Liver (tissue), 9 donors: ENCODE measurements around the gene FAM221B. TPM values are rescaled to one million over a fixed set of nuclear protein-coding genes. Genes with fewer than 3 reads are reported as not detected.

ENCODE experiments used
- DNase-seq: peaks from one replicate; pipeline ENCODE4 v3.0.0-alpha.2; 2017; ENCODE audit warnings: low spot score
- H3K27ac ChIP-seq, 2 donors: one replicate each; pipeline ENCODE4 v1.7.0; 2013; ENCODE audit warnings: inconsistent platforms in 2 of 2, low read length in 2 of 2, control low read depth in 1 of 2, low read depth in 1 of 2, mild to moderate bottlenecking in 1 of 2
- H3K27me3 ChIP-seq, 4 donors: one replicate each; pipeline versions ENCODE4 v1.6.1 to v1.7.0; 2013; ENCODE audit warnings: low read length in 3 of 4, inconsistent platforms in 1 of 4, mild to moderate bottlenecking in 1 of 4, moderate library complexity in 1 of 4; ENCODE audit not compliant: control insufficient read depth in 4 of 4, insufficient read depth in 4 of 4
- H3K36me3 ChIP-seq, 4 donors: one replicate each; pipeline versions ENCODE4 v1.6.1 to v1.7.0; 2013; ENCODE audit warnings: low read length in 3 of 4, mild to moderate bottlenecking in 3 of 4, low read depth in 1 of 4, moderate library complexity in 1 of 4; ENCODE audit not compliant: control insufficient read depth in 4 of 4, insufficient read depth in 3 of 4
- H3K4me1 ChIP-seq, 4 donors: one replicate each; pipeline versions ENCODE4 v1.6.1 to v1.7.0; 2013; ENCODE audit warnings: low read length in 3 of 4, mild to moderate bottlenecking in 3 of 4, moderate library complexity in 1 of 4; ENCODE audit not compliant: control insufficient read depth in 4 of 4, insufficient read depth in 4 of 4
- H3K4me3 ChIP-seq, 3 donors: one replicate each; pipeline versions ENCODE4 v1.6.1 to v1.7.0; 2013; ENCODE audit warnings: low read length in 3 of 3, control low read depth in 1 of 3, low read depth in 1 of 3, mild to moderate bottlenecking in 1 of 3
- H3K9ac ChIP-seq, 2 donors: one replicate each; pipeline ENCODE4 v1.7.0; 2013; ENCODE audit warnings: low read length in 2 of 2, mild to moderate bottlenecking in 2 of 2, moderate library complexity in 2 of 2, control low read depth in 1 of 2, low read depth in 1 of 2
- H3K9me3 ChIP-seq, 4 donors: one replicate each; pipeline versions ENCODE4 v1.6.1 to v1.7.0; 2013; ENCODE audit warnings: low read length in 3 of 4; ENCODE audit not compliant: control insufficient read depth in 4 of 4
- ATF3 ChIP-seq: IDR thresholded peaks from 2 replicates; pipeline ENCODE4 v1.6.1; 2016; ENCODE audit warnings: antibody characterized with exemption
- EGR1 ChIP-seq, 2 donors: IDR thresholded peaks; 2 replicates each; pipeline ENCODE4 v1.6.1; 2016 to 2018; ENCODE audit warnings: antibody characterized with exemption in 2 of 2, low read depth in 2 of 2
- FOXA1 ChIP-seq: IDR thresholded peaks from 2 replicates; pipeline ENCODE4 v1.6.1; 2016; ENCODE audit warnings: antibody characterized with exemption
- FOXA2 ChIP-seq: IDR thresholded peaks from 2 replicates; pipeline ENCODE4 v1.6.1; 2016; ENCODE audit warnings: antibody characterized with exemption
- GABPA ChIP-seq, 2 donors: IDR thresholded peaks in 1 of 2; conservative IDR thresholded peaks in 1 of 2; 2 replicates each; pipeline ENCODE4 v1.6.1; 2016; ENCODE audit warnings: antibody characterized with exemption in 2 of 2, mild to moderate bottlenecking in 1 of 2, moderate library complexity in 1 of 2
- HNF4A ChIP-seq, 2 donors: conservative IDR thresholded peaks; 2 replicates each; pipeline ENCODE4 v1.6.1; 2016; ENCODE audit warnings: antibody characterized with exemption in 2 of 2, mild to moderate bottlenecking in 2 of 2
- HNF4G ChIP-seq: IDR thresholded peaks from 2 replicates; pipeline ENCODE4 v1.6.1; 2016; ENCODE audit warnings: antibody characterized with exemption
- JUND ChIP-seq, 2 donors: IDR thresholded peaks; 2 replicates each; pipeline ENCODE4 v1.6.1; 2016; ENCODE audit warnings: antibody characterized with exemption in 2 of 2
- MAX ChIP-seq: IDR thresholded peaks from 2 replicates; pipeline ENCODE4 v1.6.1; 2016; ENCODE audit warnings: antibody characterized with exemption
- NR2F2 ChIP-seq: IDR thresholded peaks from 2 replicates; pipeline ENCODE4 v1.6.1; 2016; ENCODE audit warnings: antibody characterized with exemption
- REST ChIP-seq: IDR thresholded peaks from 2 replicates; pipeline ENCODE4 v1.6.1; 2016; ENCODE audit warnings: antibody characterized with exemption, mild to moderate bottlenecking
- RXRA ChIP-seq, 2 donors: IDR thresholded peaks; 2 replicates each; pipeline ENCODE4 v1.6.1; 2017 to 2018; ENCODE audit warnings: antibody characterized with exemption in 2 of 2, mild to moderate bottlenecking in 1 of 2
- SP1 ChIP-seq: IDR thresholded peaks from 2 replicates; pipeline ENCODE4 v1.6.1; 2018; ENCODE audit warnings: antibody characterized with exemption, mild to moderate bottlenecking
- TAF1 ChIP-seq: conservative IDR thresholded peaks from 2 replicates; pipeline ENCODE4 v1.6.1; 2016; ENCODE audit warnings: antibody characterized with exemption, mild to moderate bottlenecking
- YY1 ChIP-seq: IDR thresholded peaks from 2 replicates; pipeline ENCODE4 v1.6.1; 2016; ENCODE audit warnings: antibody characterized with exemption, mild to moderate bottlenecking
- ZBTB33 ChIP-seq: IDR thresholded peaks from 2 replicates; pipeline ENCODE4 v1.6.1; 2016; ENCODE audit warnings: antibody characterized with exemption
- WGBS: extraction: QIAGEN DNeasy Blood & Tissue Kit; methylation state at CpG from one replicate; pipeline ENCODE4 v1.1.7; 2013; 5-methylcytosine and 5-hydroxymethylcytosine counted together
- polyA plus RNA-seq, 2 donors: library from polyadenylated mRNA; stranded (reverse) in 1 of 2; unstranded in 1 of 2; fragments of 200-250 nt in 1 of 2; fragments of >200 nt in 1 of 2; fragmentation: Nextera tagmentation in 1 of 2; extraction: Ambion mirVana in 1 of 2; gene quantifications; one replicate each; pipeline versions ENCODE4 v1.2.1 to v1.2.3, GENCODE V29; 2013 to 2015
- total RNA-seq, 2 donors: library from RNA; depleted of rRNA; stranded (reverse); fragments of >200 nt; gene quantifications; one replicate each; pipeline ENCODE4 v1.2.3, GENCODE V29; 2014
- donor health status: healthy.
- donor health status: healthy.
- donor health status: healthy.
- donor health status: healthy.
- donor health status: healthy.

FAM221B gene
- total and polyA plus RNA-seq, 4 donors, result 0.35 TPM; not detected in 3

- H3K4me3 ChIP-seq, result no peak overlapping the region
- H3K4me1 ChIP-seq, result no peaks in the 10 kb centered on the region
- H3K9ac ChIP-seq, result no peak overlapping the region
- no peak for TF ChIP-seq HNF4G
- no peak for TF ChIP-seq NR2F2
- TF ChIP-seq SP1, result no peak
- TF ChIP-seq GABPA (IDR thresholded peaks at IDR 0.05 in 1 of 2, conservative IDR thresholded peaks at IDR 0.05 in 1 of 2), result no peak
- TF ChIP-seq JUND (IDR thresholded peaks at IDR 0.05), result no peak
- no peak for TF ChIP-seq HNF4A (conservative IDR thresholded peaks at IDR 0.05)
- no peak for TF ChIP-seq FOXA1
- no peak for TF ChIP-seq TAF1
- TF ChIP-seq ZBTB33, result no peak
- TF ChIP-seq EGR1 (IDR thresholded peaks at IDR 0.05; ENCODE audit: low read depth in 2 of 2), result no peak
- no peak for TF ChIP-seq ATF3
- TF ChIP-seq REST, result no peak
- TF ChIP-seq RXRA (IDR thresholded peaks at IDR 0.05), result no peak
- TF ChIP-seq FOXA2, result no peak
- no peak for TF ChIP-seq MAX
- DNase-seq, result peak; percentile 22
- no peak overlapping the region for H3K27ac ChIP-seq
- H3K36me3 ChIP-seq, result no peaks in the 10 kb centered on the region
- whole genome bisulfite sequencing, result 84% methylated on average over 4 of the region's 4 CpGs
- no peaks in the 10 kb centered on the region for H3K9me3 ChIP-seq
- H3K27me3 ChIP-seq, result peaks cover 0 to 5% (median 0%) of the 10 kb centered on the region in 4 donors
Measured at GRCh38 chr9:35862328-35862727, 33.8 kb upstream of the FAM221B start.

- no peaks in the 10 kb centered on the region for H3K9me3 ChIP-seq
- no peak overlapping the region for H3K9ac ChIP-seq
- H3K4me1 ChIP-seq, result no peaks in the 10 kb centered on the region
- H3K27me3 ChIP-seq, result peaks cover 0 to 5% (median 0%) of the 10 kb centered on the region in 4 donors
- DNase-seq, result peak; percentile 29
- TF ChIP-seq ZBTB33 (no peak), GABPA (IDR thresholded peaks at IDR 0.05 in 1 of 2, conservative IDR thresholded peaks at IDR 0.05 in 1 of 2) (no peak), YY1 (no peak), NR2F2 (no peak), REST (no peak), SP1 (no peak), ATF3 (no peak), MAX (no peak)
- H3K27ac ChIP-seq, result no peak overlapping the region
- whole genome bisulfite sequencing, result 60% methylated on average over 12 of the region's 12 CpGs
- no peaks in the 10 kb centered on the region for H3K36me3 ChIP-seq
- H3K4me3 ChIP-seq, result no peak overlapping the region
Measured at GRCh38 chr9:35861161-35861897, 32.8 kb upstream of the FAM221B start.
